HCT116 (cell line): ENCODE data around the gene PRLR. TPM values are rescaled to one million over a fixed set of nuclear protein-coding genes. Genes with fewer than 3 reads are reported as not detected.

Experiments used
- ATAC-seq: fragments of 200-7000 bp; cut with Tn5 transposase; 2 replicates; pipeline ENCODE4 v1.9.1; 2020; ENCODE audit warnings: mild to moderate bottlenecking, moderate library complexity
- BruUV-seq: library from RNA; stranded (reverse); fragments of 400-500 nt; replicated peaks from 2 replicates; lab custom pipeline; 2021; lab: Mats Ljungman, UMichigan
- CTCF ChIA-PET: fragments of 300-600 bp; sonication (Branson Sonifier 250); formaldehyde crosslinking; loops from one replicate; lab custom pipeline; 2021; ENCODE audit warnings: antibody characterized with exemption; lab: Charles Lee
- POLR2A ChIA-PET: fragments of 300-600, 350-600 bp; sonication (Branson Sonifier 250); formaldehyde crosslinking; loops from one replicate; lab custom pipeline; 2021; ENCODE audit warnings: antibody characterized with exemption; lab: Charles Lee
- RAD21 ChIA-PET, 2 experiments: fragments of 300-600 bp; sonication (Branson Sonifier 250); formaldehyde crosslinking; loops; one replicate each; lab custom pipeline; 2023; ENCODE audit warnings: low total read pairs in 2 of 2; ENCODE audit not compliant: uncharacterized antibody in 2 of 2, unreplicated experiment in 2 of 2, low non-redundant PET in 1 of 2; lab: Charles Lee
- DNase-seq: peaks from one replicate; pipeline ENCODE4 v3.0.0-alpha.2; 2010; ENCODE audit warnings: low read depth, low spot score
- H2AFZ ChIP-seq: fragments of 200-600 bp; shearing (Covaris generic), sonication (generic); 2 replicates; pipeline ENCODE4 v1.6.1; 2017; ENCODE audit warnings: low read depth, mixed run types, mixed read lengths, antibody characterized with exemption, low read length; ENCODE audit not compliant: poor library complexity, severe bottlenecking
- H3K27ac ChIP-seq: 2 replicates; pipeline ENCODE4 v1.5.1; 2012; ENCODE audit warnings: low read depth, low read length
- H3K27me3 ChIP-seq: fragments of 200-600 bp; sonication (generic); 2 replicates; pipeline ENCODE4 v1.6.1; 2016; ENCODE audit warnings: mixed run types, low read length, mixed read lengths; ENCODE audit not compliant: insufficient read depth
- H3K36me3 ChIP-seq, 2 experiments: fragments of 200-500 bp in 1 of 2; fragments of 200-600 bp in 1 of 2; sonication (Bioruptor generic) in 1 of 2; sonication (generic) in 1 of 2; 2 replicates each; pipeline versions ENCODE4 v1.5.1 to v1.6.1; 2014 to 2016; ENCODE audit warnings: low read length in 2 of 2, inconsistent platforms in 1 of 2, mixed read lengths in 1 of 2, mixed run types in 1 of 2; ENCODE audit not compliant: insufficient read depth in 2 of 2, control insufficient read depth in 1 of 2
- H3K4me1 ChIP-seq, 2 experiments: fragments of 200-600 bp in 1 of 2; sonication (generic) in 1 of 2; 2 replicates each; pipeline versions ENCODE4 v1.5.1 to v1.6.1; 2012 to 2017; ENCODE audit warnings: low read length in 2 of 2, inconsistent platforms in 1 of 2, mild to moderate bottlenecking in 1 of 2, mixed read lengths in 1 of 2, mixed run types in 1 of 2, moderate library complexity in 1 of 2; ENCODE audit not compliant: insufficient read depth in 2 of 2, control insufficient read depth in 1 of 2
- H3K4me2 ChIP-seq: fragments of 200-600 bp; sonication (generic); 2 replicates; pipeline ENCODE4 v1.6.1; 2017; ENCODE audit warnings: mixed run types, low read length, mixed read lengths
- H3K4me3 ChIP-seq, 2 experiments: fragments of 200-600 bp in 1 of 2; sonication (generic) in 1 of 2; replicated peaks in 1 of 2; 2 replicates each; pipeline ENCODE4 v1.5.1; 2011 to 2016; ENCODE audit warnings: low read length in 2 of 2, control low read depth in 1 of 2, low read depth in 1 of 2, mild to moderate bottlenecking in 1 of 2, mixed read lengths in 1 of 2, mixed run types in 1 of 2
- H3K79me2 ChIP-seq: fragments of 200-600 bp; sonication (generic); 2 replicates; pipeline ENCODE4 v1.6.1; 2017; ENCODE audit warnings: mild to moderate bottlenecking, mixed run types, low read length, moderate library complexity, mixed read lengths; ENCODE audit not compliant: insufficient read depth
- H3K9ac ChIP-seq: fragments of 200-600 bp; sonication (generic); 2 replicates; pipeline ENCODE4 v1.6.1; 2016; ENCODE audit warnings: low read length, mixed read lengths
- H3K9me2 ChIP-seq: fragments of 200-600 bp; sonication (generic), shearing (Covaris generic); 2 replicates; pipeline ENCODE4 v1.6.1; 2017; ENCODE audit warnings: mixed run types, mild to moderate bottlenecking, moderate library complexity; ENCODE audit not compliant: insufficient read depth
- H3K9me3 ChIP-seq, 2 experiments: fragments of 200-500 bp in 1 of 2; fragments of 200-600 bp in 1 of 2; sonication (Bioruptor generic) in 1 of 2; sonication (generic) in 1 of 2; 2 replicates each; pipeline ENCODE4 v1.6.1; 2014 to 2017; ENCODE audit warnings: low read length in 2 of 2, mixed read lengths in 2 of 2, inconsistent platforms in 1 of 2, low read depth in 1 of 2, mild to moderate bottlenecking in 1 of 2, mixed run types in 1 of 2, moderate library complexity in 1 of 2; ENCODE audit not compliant: control insufficient read depth in 1 of 2, insufficient read depth in 1 of 2
- H4K20me1 ChIP-seq: fragments of 200-600 bp; sonication (generic), shearing (Covaris generic); 2 replicates; pipeline ENCODE4 v1.6.1; 2017; ENCODE audit warnings: mixed run types, mild to moderate bottlenecking, moderate library complexity; ENCODE audit not compliant: insufficient read depth
- CBX3 ChIP-seq: IDR thresholded peaks from 2 replicates; pipeline ENCODE4 v1.6.1; 2012; ENCODE audit warnings: low read depth
- CEBPB ChIP-seq: IDR thresholded peaks from 2 replicates; pipeline ENCODE4 v1.6.1; 2012; ENCODE audit warnings: low read depth
- ELF1 ChIP-seq: IDR thresholded peaks from 2 replicates; pipeline ENCODE4 v1.6.1; 2012; ENCODE audit warnings: low read depth, borderline replicate concordance
- EZH2 ChIP-seq: fragments of 200-600 bp; sonication (generic); IDR thresholded peaks from 2 replicates; pipeline ENCODE4 v1.6.1; 2017; ENCODE audit warnings: antibody characterized with exemption, mixed run types
- EZH2phosphoT487 ChIP-seq: fragments of 200-600 bp; IDR thresholded peaks from 2 replicates; pipeline ENCODE4 v1.6.1; 2018; ENCODE audit warnings: antibody characterized with exemption, borderline replicate concordance
- FOSL1 ChIP-seq: IDR thresholded peaks from 2 replicates; pipeline ENCODE4 v1.6.1; 2012; ENCODE audit warnings: low read depth
- POLR2A ChIP-seq: IDR thresholded peaks from 2 replicates; pipeline ENCODE4 v1.7.0; 2011; ENCODE audit warnings: borderline replicate concordance; ENCODE audit not compliant: insufficient read depth, insufficient read length; ENCODE audit errors: extremely low read depth
- POLR2AphosphoS5 ChIP-seq: IDR thresholded peaks from 2 replicates; pipeline ENCODE4 v1.6.1; 2011; ENCODE audit warnings: mild to moderate bottlenecking, low read depth, low read length, moderate library complexity
- RAD21 ChIP-seq: IDR thresholded peaks from 2 replicates; pipeline ENCODE4 v1.6.1; 2012; ENCODE audit warnings: low read depth, mild to moderate bottlenecking
- SIN3A ChIP-seq: IDR thresholded peaks from 2 replicates; pipeline ENCODE4 v1.6.1; 2012; ENCODE audit warnings: low read depth
- SP1 ChIP-seq: IDR thresholded peaks from 2 replicates; pipeline ENCODE4 v1.6.1; 2012; ENCODE audit warnings: low read depth
- SRF ChIP-seq: IDR thresholded peaks from 2 replicates; pipeline ENCODE4 v1.6.1; 2012; ENCODE audit warnings: low read depth
- TCF7L2 ChIP-seq: IDR thresholded peaks from 2 replicates; pipeline ENCODE4 v1.7.0; 2011; ENCODE audit warnings: borderline replicate concordance, inconsistent platforms; ENCODE audit not compliant: insufficient read depth, insufficient read length; ENCODE audit errors: extremely low read depth
- ZBTB33 ChIP-seq: IDR thresholded peaks from 2 replicates; pipeline ENCODE4 v1.6.1; 2011; ENCODE audit warnings: mild to moderate bottlenecking, low read length, moderate library complexity; ENCODE audit not compliant: insufficient replicate concordance; ENCODE audit errors: extremely low read depth
- ZFX ChIP-seq: fragments of 450-650 bp; IDR thresholded peaks from 2 replicates; pipeline ENCODE4 v1.6.1; 2017
- ZNF274 ChIP-seq: fragments of 200-500 bp; sonication (Bioruptor generic); IDR thresholded peaks from 2 replicates; pipeline ENCODE4 v1.6.1; 2014; ENCODE audit warnings: mild to moderate bottlenecking, low read depth, low read length, inconsistent platforms
- intact Hi-C: fragments of 100-400 bp; cut with micrococcal nuclease; formaldehyde crosslinking; loops from 2 replicates; pipeline ENCODE4 v1.10.0; 2022
- total RNA-seq: library from RNA; stranded (reverse); gene quantifications from one replicate; pipeline ENCODE4 v1.2.1, GENCODE V29; 2021; ENCODE audit not compliant: unreplicated experiment
- TF ChIP-seq, protein P1 (sequence below): IDR thresholded peaks from 2 replicates; pipeline ENCODE4 v1.6.1; 2012; ENCODE audit warnings: low read depth
- TF ChIP-seq, protein P2 (sequence below), 3 experiments: fragments of 200-600 bp in 1 of 3; sonication (generic) in 1 of 3; IDR thresholded peaks in 2 of 3; conservative IDR thresholded peaks in 1 of 3; 2 replicates each; pipeline ENCODE4 v1.5.1; 2012 to 2017; ENCODE audit warnings: low read depth in 2 of 3, low read length in 2 of 3, antibody characterized with exemption in 1 of 3, borderline replicate concordance in 1 of 3, control low read depth in 1 of 3, mild to moderate bottlenecking in 1 of 3, mixed read lengths in 1 of 3, mixed run types in 1 of 3, moderate library complexity in 1 of 3; ENCODE audit not compliant: insufficient read depth in 1 of 3
- TF ChIP-seq, protein P3 (sequence below): IDR thresholded peaks from 2 replicates; pipeline ENCODE4 v1.6.1; 2012

PRLR gene
- total RNA-seq, 1 experiment from 2014 or later = 0.10 TPM

DNA sequence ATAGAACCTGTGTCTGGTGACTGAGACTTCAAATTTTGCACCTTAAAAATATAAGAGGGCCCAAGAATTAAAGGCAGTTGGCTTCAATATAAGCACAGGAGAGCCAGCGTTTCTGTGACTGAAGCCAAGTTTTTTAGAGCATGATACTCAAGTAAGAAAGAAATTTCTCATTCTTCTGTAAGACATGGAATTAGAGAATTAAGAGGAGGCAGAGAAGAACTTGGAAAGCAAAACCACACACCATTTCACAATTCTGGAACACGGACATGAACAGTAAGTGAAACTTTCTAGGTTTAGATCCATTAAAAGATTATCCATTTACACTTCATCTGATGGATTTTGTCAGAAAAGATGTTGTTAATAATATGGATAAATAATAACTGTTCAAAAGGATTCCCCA lies 173.6 kb downstream of the PRLR start:
- no peak for TF ChIP-seq EZH2
- no peak for TF ChIP-seq FOSL1
- TF ChIP-seq, protein P1, sequence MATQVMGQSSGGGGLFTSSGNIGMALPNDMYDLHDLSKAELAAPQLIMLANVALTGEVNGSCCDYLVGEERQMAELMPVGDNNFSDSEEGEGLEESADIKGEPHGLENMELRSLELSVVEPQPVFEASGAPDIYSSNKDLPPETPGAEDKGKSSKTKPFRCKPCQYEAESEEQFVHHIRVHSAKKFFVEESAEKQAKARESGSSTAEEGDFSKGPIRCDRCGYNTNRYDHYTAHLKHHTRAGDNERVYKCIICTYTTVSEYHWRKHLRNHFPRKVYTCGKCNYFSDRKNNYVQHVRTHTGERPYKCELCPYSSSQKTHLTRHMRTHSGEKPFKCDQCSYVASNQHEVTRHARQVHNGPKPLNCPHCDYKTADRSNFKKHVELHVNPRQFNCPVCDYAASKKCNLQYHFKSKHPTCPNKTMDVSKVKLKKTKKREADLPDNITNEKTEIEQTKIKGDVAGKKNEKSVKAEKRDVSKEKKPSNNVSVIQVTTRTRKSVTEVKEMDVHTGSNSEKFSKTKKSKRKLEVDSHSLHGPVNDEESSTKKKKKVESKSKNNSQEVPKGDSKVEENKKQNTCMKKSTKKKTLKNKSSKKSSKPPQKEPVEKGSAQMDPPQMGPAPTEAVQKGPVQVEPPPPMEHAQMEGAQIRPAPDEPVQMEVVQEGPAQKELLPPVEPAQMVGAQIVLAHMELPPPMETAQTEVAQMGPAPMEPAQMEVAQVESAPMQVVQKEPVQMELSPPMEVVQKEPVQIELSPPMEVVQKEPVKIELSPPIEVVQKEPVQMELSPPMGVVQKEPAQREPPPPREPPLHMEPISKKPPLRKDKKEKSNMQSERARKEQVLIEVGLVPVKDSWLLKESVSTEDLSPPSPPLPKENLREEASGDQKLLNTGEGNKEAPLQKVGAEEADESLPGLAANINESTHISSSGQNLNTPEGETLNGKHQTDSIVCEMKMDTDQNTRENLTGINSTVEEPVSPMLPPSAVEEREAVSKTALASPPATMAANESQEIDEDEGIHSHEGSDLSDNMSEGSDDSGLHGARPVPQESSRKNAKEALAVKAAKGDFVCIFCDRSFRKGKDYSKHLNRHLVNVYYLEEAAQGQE = no peak
- no peak for TF ChIP-seq CEBPB
- no peak for TF ChIP-seq ZBTB33
- TF ChIP-seq ZFX = no peak
- TF ChIP-seq, protein P2, sequence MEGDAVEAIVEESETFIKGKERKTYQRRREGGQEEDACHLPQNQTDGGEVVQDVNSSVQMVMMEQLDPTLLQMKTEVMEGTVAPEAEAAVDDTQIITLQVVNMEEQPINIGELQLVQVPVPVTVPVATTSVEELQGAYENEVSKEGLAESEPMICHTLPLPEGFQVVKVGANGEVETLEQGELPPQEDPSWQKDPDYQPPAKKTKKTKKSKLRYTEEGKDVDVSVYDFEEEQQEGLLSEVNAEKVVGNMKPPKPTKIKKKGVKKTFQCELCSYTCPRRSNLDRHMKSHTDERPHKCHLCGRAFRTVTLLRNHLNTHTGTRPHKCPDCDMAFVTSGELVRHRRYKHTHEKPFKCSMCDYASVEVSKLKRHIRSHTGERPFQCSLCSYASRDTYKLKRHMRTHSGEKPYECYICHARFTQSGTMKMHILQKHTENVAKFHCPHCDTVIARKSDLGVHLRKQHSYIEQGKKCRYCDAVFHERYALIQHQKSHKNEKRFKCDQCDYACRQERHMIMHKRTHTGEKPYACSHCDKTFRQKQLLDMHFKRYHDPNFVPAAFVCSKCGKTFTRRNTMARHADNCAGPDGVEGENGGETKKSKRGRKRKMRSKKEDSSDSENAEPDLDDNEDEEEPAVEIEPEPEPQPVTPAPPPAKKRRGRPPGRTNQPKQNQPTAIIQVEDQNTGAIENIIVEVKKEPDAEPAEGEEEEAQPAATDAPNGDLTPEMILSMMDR (IDR thresholded peaks at IDR 0.05 in 2 of 3, conservative IDR thresholded peaks at IDR 0.05 in 1 of 3; ENCODE audit: borderline replicate concordance in 1 of 3, insufficient read depth in 1 of 3, low read depth in 2 of 3, low read length in 2 of 3) = no peak
- TF ChIP-seq SP1 = no peak
- TF ChIP-seq POLR2A = no peak
- no peak for TF ChIP-seq EZH2phosphoT487
- TF ChIP-seq TCF7L2 = no peak
- TF ChIP-seq POLR2AphosphoS5 = no peak
- no peak for TF ChIP-seq SIN3A
- no peak for TF ChIP-seq ZNF274
- no peak for TF ChIP-seq CBX3
- TF ChIP-seq ELF1 = no peak
- TF ChIP-seq, protein P3, sequence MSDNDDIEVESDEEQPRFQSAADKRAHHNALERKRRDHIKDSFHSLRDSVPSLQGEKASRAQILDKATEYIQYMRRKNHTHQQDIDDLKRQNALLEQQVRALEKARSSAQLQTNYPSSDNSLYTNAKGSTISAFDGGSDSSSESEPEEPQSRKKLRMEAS = no peak
- TF ChIP-seq RAD21 = no peak
- TF ChIP-seq SRF = no peak
- Histone ChIP-seq H3K9me2 (no peaks in the 10 kb centered on the region), H3K79me2 (no peaks in the 10 kb centered on the region), H3K27ac (no peak overlapping the region), H3K36me3 (no peaks in the 10 kb centered on the region), H4K20me1 (no peaks in the 10 kb centered on the region), H3K4me3 (no peak overlapping the region), H2AFZ (no peak overlapping the region), H3K9ac (no peak overlapping the region), H3K4me2 (no peak overlapping the region), H3K9me3 (no peaks in the 10 kb centered on the region), H3K27me3 (peaks cover 52% of the 10 kb centered on the region), H3K4me1 (no peaks in the 10 kb centered on the region)
- no peak for DNase-seq
- intact Hi-C loops = no loop called here
- ChIA-PET POLR2A (no interaction called here), RAD21 (no interaction called here), CTCF (no interaction called here)
- BruUV-seq = no TSS peak
- no peak for ATAC-seq
